Muscle of leg (tissue), 11 donors: ENCODE results near the gene KRT31. TPM values are rescaled to one million over a fixed set of nuclear protein-coding genes. Genes with fewer than 3 reads are reported as not detected.
A peak's percentile ranks its signal among the peaks of the same experiment; 100 is the strongest.
"Not testable (repeated sequence)": the region's sequence is repeated elsewhere in the genome, so short reads cannot be mapped to it uniquely, and the experiment has no call there.

Experiments used
- DNase-seq: peaks from one replicate; pipeline ENCODE4 v3.0.0; 2013
- H3K27ac ChIP-seq: one replicate; pipeline ENCODE4 v1.5.1; 2013; ENCODE audit warnings: mild to moderate bottlenecking, low read length, control low read depth
- H3K27me3 ChIP-seq: one replicate; pipeline ENCODE4 v1.6.1; 2013; ENCODE audit warnings: low read length; ENCODE audit not compliant: control insufficient read depth, insufficient read depth
- H3K36me3 ChIP-seq: one replicate; pipeline ENCODE4 v1.6.1; 2013; ENCODE audit warnings: low read length; ENCODE audit not compliant: control insufficient read depth, insufficient read depth
- H3K4me1 ChIP-seq: one replicate; pipeline ENCODE4 v1.6.1; 2013; ENCODE audit warnings: low read length; ENCODE audit not compliant: control insufficient read depth, insufficient read depth
- H3K4me3 ChIP-seq: one replicate; pipeline ENCODE4 v1.5.1; 2013; ENCODE audit warnings: low read length, control low read depth
- H3K9me3 ChIP-seq: replicated peaks from 2 replicates; pipeline ENCODE4 v1.6.1; 2013; ENCODE audit warnings: low read depth, low read length; ENCODE audit not compliant: control insufficient read depth
- WGBS: methylation state at CpG from one replicate; pipeline ENCODE4 v1.1.5; 2013; ENCODE audit warnings: missing lambda C conversion rate; ENCODE audit not compliant: insufficient coverage; 5-methylcytosine and 5-hydroxymethylcytosine counted together
- polyA plus RNA-seq, 8 donors: library from polyadenylated mRNA; unstranded; fragments of 120-200 nt; gene quantifications; one replicate each; pipeline versions ENCODE4 v1.2.1 to v1.2.3, GENCODE V29; 2013; ENCODE audit warnings: inconsistent platforms in 1 of 8, low replicate concordance in 1 of 8; ENCODE audit not compliant: insufficient read length in 8 of 8, insufficient read depth in 1 of 8
- total RNA-seq: library from RNA; stranded (reverse); fragments of 120-200 nt; gene quantifications from one replicate; pipeline ENCODE4 v1.2.4, GENCODE V29; 2013

Gene KRT31
- total and polyA plus RNA-seq, 9 donors: 3.3 to 6.4 (median 5.5) TPM

DNA sequence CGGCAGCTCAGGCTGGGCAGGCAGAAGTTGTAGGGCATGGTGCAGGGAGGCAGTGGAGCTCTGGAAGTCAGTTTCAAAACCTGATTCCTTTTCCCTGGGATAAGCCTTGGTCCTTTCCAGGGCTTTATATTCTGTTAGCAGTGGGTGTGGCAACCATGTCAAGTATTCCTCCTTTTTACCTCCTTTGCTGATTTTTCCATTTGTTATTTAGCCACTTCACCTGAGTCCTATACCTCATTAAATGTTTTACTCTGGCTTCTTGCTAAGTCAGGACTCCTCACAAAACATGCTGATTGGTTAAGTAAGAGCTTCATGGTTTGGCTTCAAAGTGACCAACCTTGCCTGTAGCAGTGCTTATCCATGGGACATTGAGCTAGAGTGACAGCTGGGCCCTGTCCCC, 27.7 kb downstream of the KRT31 start, which contains the start of gene KRT33B:
KRT33B (minus strand) TSS at position 101 of the 400 bp plus-strand sequence; CDS start at position 38, 63 bp downstream.
- WGBS: no CpG with 5 or more reads among the region's 1 CpG
- Histone ChIP-seq H3K27me3 (no peaks in the 10 kb centered on the region), H3K4me3 (no peak within 1 kb of the TSS)

GRCh38 chr17:41369023-41369422, 28.4 kb downstream of the KRT31 start:
- Histone ChIP-seq H3K27me3 (no peaks in the 10 kb centered on the region), H3K27ac (no peak overlapping the region), H3K36me3 (no peaks in the 10 kb centered on the region), H3K9me3 (no peaks in the 10 kb centered on the region), H3K4me3 (no peak overlapping the region), H3K4me1 (peaks cover 2% of the 10 kb centered on the region)
- no CpG with 5 or more reads among the region's 2 CpGs for WGBS
- no peak for DNase-seq

More for the DNA sequence above, 27.7 kb downstream of the KRT31 start, which contains the start of gene KRT33B:
- DNase-seq: no peak
- Histone ChIP-seq H3K4me1 (peaks cover 2% of the 10 kb centered on the region), H3K27ac (no peak within 1 kb of the TSS), H3K9me3 (no peaks in the 10 kb centered on the region), H3K36me3 (no peaks in the 10 kb centered on the region)

DNA sequence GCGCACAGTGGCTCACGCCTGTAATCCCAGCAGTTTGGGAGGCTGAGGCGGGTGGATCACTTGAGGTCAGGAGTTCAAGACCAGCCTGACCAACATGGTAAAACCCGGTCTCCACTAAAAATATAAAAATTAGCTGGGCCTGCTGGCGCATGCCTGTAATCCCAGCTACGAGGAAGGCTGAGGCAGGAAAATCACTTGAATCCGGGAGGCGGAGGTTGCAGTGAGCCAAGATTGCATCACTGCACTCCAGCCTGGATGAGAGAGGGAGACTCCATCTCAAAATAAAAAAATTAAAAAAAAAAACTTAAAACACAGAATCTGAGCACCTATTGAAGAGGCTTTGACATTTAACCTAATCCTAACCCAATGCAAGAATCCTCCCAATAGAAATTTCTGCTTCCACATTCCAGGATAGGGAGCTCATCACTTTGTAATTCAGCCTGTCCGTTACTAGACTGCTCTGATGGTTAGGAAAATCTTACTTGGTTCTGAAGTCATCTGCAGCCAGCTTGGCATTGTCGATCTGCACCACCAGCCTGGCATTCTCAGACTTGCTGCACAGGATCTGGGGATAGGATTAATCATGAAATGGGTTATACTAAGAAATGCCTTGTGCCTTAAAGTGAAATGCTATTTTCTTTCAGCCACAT, 29.9 kb downstream of the KRT31 start:
- Histone ChIP-seq H3K9me3 (no peaks in the 10 kb centered on the region), H3K4me1 (peaks cover 2% of the 10 kb centered on the region), H3K36me3 (no peaks in the 10 kb centered on the region), H3K27ac (no peak overlapping the region), H3K27me3 (peaks cover 4% of the 10 kb centered on the region), H3K4me3 (no peak overlapping the region)
- DNase-seq: peak; percentile 22
- WGBS: 82% methylated on average over 3 of the region's 10 CpGs

DNA sequence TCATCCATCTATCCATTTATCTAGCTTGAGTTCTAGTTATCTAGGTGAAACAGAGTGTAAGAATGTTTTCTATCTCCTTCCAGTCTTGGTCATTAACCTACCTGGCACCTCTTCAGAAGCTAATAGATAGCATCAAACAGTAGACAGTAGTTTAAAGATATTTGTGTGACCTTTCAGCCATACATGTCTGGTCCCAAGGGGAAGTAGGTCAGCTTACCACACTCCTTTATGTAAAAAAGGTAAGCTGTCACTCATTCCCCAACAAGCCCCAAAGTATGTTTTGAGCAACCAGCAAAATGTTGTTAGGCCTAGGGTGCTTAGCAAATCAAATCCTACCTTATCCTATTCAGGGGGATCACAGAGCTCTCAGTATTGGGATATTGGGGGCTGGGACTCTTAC, 31.3 kb downstream of the KRT31 start:
- Histone ChIP-seq H3K4me1 (peaks cover 2% of the 10 kb centered on the region), H3K9me3 (peaks cover 2% of the 10 kb centered on the region), H3K27ac (no peak overlapping the region), H3K4me3 (no peak overlapping the region), H3K36me3 (no peaks in the 10 kb centered on the region), H3K27me3 (peaks cover 4% of the 10 kb centered on the region)
- no peak for DNase-seq

GRCh38 chr17:41363881-41364280, 33.5 kb downstream of the KRT31 start:
- Histone ChIP-seq H3K4me3 (no peak overlapping the region), H3K36me3 (no peaks in the 10 kb centered on the region), H3K27ac (no peak overlapping the region), H3K27me3 (peaks cover 4% of the 10 kb centered on the region), H3K4me1 (peaks cover 2% of the 10 kb centered on the region), H3K9me3 (peaks cover 2% of the 10 kb centered on the region)
- no peak for DNase-seq
- 86% methylated on average over 1 of the region's 2 CpGs for whole genome bisulfite sequencing

GRCh38 chr17:41360296-41360995, 37.0 kb downstream of the KRT31 start:
- 76% methylated on average over 4 of the region's 5 CpGs for WGBS
- Histone ChIP-seq H3K27me3 (peaks cover 4% of the 10 kb centered on the region), H3K4me1 (peaks cover 2% of the 10 kb centered on the region), H3K27ac (no peak overlapping the region), H3K9me3 (peaks cover 2% of the 10 kb centered on the region), H3K4me3 (no peak overlapping the region), H3K36me3 (no peaks in the 10 kb centered on the region)
- no peak for DNase-seq

GRCh38 chr17:41354536-41354935, 42.9 kb downstream of the KRT31 start:
- WGBS: no CpG with 5 or more reads among the region's 4 CpGs
- no peak overlapping the region for H3K27ac ChIP-seq
- no peak overlapping the region for H3K4me3 ChIP-seq
- DNase-seq: no peak
- no peaks in the 10 kb centered on the region for H3K36me3 ChIP-seq
- H3K9me3 ChIP-seq: no peaks in the 10 kb centered on the region
- H3K27me3 ChIP-seq: no peaks in the 10 kb centered on the region
- H3K4me1 ChIP-seq: no peaks in the 10 kb centered on the region

- Histone ChIP-seq H3K4me3 (no peak overlapping the region), H3K27ac (no peak overlapping the region), H3K4me1 (no peaks in the 10 kb centered on the region), H3K9me3 (no peaks in the 10 kb centered on the region), H3K27me3 (no peaks in the 10 kb centered on the region), H3K36me3 (no peaks in the 10 kb centered on the region)
- WGBS: 93% methylated on average over 2 of the region's 7 CpGs
- no peak for DNase-seq
Measured at GRCh38 chr17:41352597-41353366, 44.6 kb downstream of the KRT31 start.

GRCh38 chr17:41351177-41351576, 46.2 kb downstream of the KRT31 start:
- no peaks in the 10 kb centered on the region for H3K27me3 ChIP-seq
- DNase-seq: no peak
- H3K4me1 ChIP-seq: no peaks in the 10 kb centered on the region
- H3K4me3 ChIP-seq: no peak overlapping the region
- no peaks in the 10 kb centered on the region for H3K9me3 ChIP-seq
- H3K27ac ChIP-seq: no peak overlapping the region
- H3K36me3 ChIP-seq: no peaks in the 10 kb centered on the region
- no CpG with 5 or more reads among the region's 2 CpGs for WGBS

DNA sequence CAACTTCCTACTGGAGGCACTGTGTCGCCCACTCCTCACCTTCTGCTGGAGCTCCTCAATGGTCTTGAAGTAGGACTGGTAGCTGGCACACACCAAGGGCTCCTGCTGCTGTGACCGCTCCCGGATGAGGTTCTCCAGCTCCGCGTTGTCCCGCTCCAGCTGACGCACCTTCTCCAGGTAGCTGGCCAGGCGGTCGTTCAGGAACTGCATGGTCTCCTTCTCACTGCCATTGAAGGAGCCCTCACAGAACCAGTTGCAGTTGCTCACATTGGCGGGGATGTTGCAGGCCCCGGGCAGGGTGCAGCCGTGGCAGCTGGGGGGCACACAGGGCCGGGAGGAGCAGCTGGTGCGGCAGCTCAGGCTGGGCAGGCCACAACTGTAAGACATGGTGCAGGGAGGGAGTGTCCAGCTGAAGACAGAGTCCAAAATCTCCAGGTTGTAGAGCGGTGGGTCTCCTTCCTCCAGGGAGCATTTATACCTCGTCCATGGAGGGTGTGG, 47.0 kb downstream of the KRT31 start, which contains the start of gene KRT33A:
KRT33A (minus strand) TSS at position 448 of the 498 bp plus-strand sequence; CDS start at position 387, 61 bp downstream.
- H3K4me3 ChIP-seq, H3K36me3 ChIP-seq, H3K27me3 ChIP-seq, DNase-seq, H3K4me1 ChIP-seq, H3K27ac ChIP-seq, H3K9me3 ChIP-seq: not testable (repeated sequence)
- WGBS: 85% methylated on average over 12 of the region's 16 CpGs
